ENCODE results near the gene RELA.

The RELA gene

DNA sequence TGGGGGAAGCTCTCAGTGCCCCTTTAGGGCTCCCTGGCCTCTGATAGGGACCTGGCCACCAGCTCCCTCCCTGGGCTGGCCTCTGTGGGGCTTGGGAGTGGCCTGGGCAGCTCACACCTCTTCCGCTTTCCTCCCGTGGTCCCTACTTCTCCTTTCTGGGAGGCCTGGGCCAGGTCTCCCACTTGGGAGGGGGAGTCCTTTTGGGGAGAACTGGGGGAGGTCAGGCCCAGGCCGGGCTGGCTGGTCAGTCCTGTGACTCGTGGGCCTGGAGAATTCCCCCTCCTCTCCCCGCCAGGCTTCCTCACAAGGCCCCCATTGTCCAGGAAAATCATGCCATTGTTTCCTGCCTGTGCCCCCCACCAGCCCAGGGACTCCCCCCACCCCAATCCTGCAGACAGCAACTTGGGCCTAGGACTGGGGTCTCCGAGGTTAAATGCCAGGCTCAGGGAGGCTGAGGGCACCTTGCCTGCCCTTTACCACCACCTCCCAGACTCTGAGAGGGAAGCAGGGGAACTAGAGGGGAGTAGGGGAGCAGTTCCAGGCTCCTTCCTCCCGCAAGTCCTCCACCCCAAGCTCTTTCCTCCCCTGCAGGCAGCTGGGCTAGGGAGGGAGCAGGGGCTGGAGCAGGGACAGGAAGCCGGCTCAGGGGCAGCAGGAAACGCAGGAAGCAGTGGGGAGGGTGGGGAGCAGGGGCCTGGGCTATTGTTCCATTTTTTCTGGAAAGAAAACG, 51.5 kb downstream of the RELA start:
- DNase-seq = no peak

DNA sequence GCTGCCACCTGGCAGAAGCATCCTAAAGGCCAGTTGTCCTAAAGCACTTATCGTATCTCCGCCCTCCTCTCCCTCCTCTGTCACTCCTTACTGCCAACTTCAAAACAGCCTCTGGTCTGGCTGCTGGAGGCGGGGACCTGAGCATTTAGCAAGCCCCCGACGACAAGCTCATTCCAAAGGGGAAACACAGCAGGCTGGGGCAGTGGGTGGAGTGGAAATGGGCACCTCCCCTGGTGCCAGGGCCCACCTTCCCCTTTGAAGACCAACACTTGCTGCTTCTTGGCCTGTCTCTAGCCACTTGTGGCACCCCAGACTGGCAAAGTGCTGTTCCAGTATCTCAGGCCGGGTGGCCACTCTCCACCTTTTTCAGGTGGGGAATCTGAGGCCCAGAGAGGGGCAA, 52.3 kb downstream of the RELA start:
- no peak for DNase-seq

DNA sequence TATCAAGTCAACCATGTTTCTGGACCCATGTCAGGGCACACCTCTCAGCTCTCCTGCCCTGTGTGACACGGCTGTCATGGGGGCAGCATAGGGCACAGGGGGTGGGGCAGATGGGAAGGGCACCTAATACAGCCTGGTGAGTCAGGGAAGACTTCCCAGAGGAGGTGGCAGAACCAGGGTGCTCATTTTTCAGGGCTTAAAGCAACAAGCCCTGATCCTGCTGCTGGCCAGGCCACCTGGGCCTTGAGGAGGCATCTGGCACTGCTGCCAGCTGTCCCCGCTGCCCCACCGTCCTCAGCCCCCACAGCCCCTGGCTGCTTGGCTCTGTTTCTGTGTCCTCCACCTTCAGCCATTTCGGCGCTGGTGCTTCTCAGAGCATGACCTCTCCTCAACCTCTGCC, 53.1 kb downstream of the RELA start:
- DNase-seq = no peak

DNA sequence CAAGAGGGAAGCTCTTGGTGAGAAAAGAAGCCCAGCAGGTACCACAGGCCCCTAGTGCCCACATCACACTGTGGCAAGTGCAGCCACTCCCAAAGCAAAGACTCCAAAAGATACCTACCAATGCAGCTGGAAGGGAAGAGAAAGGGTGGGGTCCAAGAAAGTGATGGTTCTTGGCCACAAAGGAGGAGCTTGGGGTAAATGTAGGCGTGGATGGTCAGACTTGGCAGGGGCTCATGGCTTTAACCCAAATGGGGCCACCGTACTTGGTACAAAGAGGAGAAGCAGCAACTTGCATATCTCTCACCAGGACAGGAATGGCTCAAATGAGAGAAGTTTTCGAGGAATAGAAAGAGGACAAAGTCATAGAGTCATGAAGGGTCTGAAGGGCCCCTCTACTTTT, 53.5 kb downstream of the RELA start:
- DNase-seq = no peak

DNA sequence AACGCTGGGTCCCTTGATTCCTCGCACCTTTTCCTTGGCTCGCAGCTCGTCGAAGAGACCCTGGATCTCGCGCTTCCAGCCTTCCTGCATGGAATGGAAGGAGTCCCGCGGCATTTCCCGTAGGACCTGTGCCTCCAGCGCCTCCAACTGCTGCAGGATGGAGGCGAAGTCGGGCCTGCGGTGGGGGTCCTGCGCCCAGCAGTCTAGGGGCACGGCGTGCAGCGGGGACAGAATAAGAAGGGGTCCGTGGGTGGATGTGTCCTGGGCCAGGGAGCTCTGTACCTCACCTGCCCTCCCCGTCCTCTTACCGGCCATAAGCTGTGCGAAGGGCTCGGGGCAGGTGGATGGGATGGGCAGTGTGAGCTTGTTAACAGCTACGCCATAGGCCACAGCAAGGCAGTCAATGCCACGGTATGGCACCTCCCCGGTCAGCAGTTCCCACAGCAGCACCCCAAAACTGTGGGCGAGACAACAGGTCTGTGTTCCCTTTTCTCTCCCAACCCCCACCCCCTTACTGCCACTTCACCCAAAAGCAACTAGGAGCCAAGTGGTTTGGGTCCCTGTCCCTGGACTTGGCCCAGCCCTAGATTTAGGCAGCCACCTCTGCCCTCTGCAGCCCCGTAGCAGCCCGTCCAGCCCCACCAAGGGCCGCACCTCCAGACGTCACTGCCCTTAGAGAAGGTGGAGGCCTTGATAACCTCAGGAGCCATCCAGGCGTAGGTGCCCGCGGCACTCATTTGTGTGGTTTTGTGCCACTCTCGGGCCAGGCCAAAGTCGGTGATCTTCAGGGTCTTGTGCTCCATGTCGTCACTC, 54.9 kb downstream of the RELA start:
- DNase-seq = no peak

DNA sequence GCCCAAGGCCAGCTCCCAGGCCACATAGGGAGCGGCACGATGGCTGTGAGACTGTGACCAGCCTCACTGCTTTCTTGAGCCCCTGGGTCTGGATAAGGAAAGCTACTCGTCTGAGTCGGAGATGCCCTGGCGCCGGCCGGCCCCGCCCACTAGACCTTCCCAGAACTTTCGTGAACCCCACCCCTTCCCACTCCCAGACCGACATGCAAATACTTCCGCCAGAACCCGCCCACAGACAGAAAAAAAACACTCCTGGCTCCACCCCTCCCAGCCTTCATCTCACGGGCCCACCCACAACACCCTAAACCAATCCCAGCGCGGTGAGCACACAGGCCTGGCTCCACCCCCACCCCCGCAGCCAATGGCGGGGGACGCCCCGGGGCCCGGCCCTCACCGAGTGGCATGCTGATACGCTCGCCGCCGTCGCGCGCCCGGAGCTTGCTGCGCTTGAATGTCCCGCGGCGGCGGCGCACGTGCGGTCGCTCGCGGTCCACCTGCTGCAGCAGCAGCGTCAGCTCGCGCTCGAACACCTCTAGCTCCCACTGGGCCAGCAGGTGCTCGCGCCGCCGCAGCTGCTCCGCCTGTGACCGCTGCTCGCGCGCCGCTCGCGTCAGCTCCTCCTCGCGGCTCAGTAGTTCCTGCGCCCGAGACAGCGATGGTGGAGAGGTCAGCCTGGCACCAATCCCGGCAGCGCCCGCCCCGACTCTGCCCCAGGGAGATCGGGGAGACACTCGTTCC, 55.7 kb downstream of the RELA start:
- no peak for DNase-seq

DNA sequence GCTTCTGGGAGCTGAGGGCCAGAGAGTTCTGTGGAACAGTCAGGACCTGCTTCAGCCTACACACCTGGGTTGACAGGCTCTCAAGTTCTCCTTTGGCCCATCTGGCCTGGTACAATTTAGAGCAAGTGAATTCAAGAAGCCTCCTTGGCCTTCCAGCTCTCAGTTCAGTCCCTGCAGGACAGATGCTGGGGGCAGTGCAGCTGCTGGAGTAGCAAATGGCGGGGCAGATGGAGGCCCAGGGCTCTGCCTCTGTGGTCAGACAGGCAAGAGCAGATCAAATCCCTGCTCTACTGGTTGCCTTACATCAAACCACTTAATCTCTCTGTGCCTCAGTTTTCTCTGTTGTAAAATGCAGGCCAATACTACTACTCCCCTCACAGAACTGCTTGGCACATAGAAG, 58.5 kb downstream of the RELA start:
- DNase-seq = no peak
